Astrocyte (in vitro differentiated cells and primary cell): ENCODE data around the gene TMEM97.

Experiments used
- CTCF ChIP-seq: IDR thresholded peaks from 2 replicates; pipeline ENCODE4 v1.5.1; 2011; ENCODE audit warnings: low read depth, mild to moderate bottlenecking, inconsistent platforms, low read length, moderate library complexity; ENCODE audit not compliant: insufficient read depth
- EZH2 ChIP-seq: IDR thresholded peaks from 2 replicates; pipeline ENCODE4 v1.6.1; 2012; ENCODE audit warnings: mild to moderate bottlenecking, low read length, inconsistent platforms; ENCODE audit not compliant: insufficient read depth

- no peak for TF ChIP-seq CTCF
- TF ChIP-seq EZH2 = no peak
These were observed 5.2 kb upstream of the TMEM97 start for GRCh38 chr17:28313841-28314240.
